ENCODE data around the gene PCDHA6.
"Not testable (repeated sequence)": the region's sequence is repeated elsewhere in the genome, so short reads cannot be mapped to it uniquely, and the experiment has no call there.

The PCDHA6 gene, protein sequence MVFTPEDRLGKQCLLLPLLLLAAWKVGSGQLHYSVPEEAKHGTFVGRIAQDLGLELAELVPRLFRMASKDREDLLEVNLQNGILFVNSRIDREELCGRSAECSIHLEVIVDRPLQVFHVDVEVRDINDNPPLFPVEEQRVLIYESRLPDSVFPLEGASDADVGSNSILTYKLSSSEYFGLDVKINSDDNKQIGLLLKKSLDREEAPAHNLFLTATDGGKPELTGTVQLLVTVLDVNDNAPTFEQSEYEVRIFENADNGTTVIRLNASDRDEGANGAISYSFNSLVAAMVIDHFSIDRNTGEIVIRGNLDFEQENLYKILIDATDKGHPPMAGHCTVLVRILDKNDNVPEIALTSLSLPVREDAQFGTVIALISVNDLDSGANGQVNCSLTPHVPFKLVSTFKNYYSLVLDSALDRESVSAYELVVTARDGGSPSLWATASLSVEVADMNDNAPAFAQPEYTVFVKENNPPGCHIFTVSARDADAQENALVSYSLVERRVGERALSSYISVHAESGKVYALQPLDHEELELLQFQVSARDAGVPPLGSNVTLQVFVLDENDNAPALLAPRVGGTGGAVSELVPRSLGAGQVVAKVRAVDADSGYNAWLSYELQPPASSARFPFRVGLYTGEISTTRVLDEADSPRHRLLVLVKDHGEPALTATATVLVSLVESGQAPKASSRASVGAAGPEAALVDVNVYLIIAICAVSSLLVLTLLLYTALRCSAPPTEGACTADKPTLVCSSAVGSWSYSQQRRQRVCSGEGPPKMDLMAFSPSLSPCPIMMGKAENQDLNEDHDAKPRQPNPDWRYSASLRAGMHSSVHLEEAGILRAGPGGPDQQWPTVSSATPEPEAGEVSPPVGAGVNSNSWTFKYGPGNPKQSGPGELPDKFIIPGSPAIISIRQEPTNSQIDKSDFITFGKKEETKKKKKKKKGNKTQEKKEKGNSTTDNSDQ

DNA sequence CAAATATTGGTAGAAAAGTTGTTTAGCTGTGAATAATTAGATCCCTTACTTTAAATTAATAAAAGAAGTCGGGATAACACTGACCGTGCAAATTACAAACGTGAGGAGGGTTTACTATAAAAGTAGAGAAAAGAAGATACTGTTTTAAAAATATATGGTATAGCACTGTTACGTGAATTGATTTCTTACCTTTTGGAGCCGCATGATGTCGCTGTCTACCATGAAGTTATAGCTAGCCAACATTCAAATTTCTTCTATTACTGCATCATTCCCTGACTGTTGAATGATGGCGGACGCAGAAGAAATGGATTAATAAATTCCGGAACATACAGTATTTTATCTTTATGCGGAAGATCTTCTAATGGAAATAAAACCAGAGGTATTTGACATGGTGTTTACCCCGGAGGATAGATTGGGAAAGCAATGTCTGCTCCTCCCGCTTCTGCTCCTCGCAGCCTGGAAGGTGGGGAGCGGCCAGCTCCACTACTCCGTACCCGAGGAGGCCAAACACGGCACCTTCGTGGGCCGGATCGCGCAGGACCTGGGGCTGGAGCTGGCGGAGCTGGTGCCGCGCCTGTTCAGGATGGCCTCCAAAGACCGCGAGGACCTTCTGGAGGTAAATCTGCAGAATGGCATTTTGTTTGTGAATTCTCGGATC is at the start of gene PCDHA6:
TSS of gene PCDHA6 (plus strand) at position 257 of the 658 bp plus-strand sequence. CDS start at position 389, 132 bp downstream.
- no peak for DNase-seq

DNA sequence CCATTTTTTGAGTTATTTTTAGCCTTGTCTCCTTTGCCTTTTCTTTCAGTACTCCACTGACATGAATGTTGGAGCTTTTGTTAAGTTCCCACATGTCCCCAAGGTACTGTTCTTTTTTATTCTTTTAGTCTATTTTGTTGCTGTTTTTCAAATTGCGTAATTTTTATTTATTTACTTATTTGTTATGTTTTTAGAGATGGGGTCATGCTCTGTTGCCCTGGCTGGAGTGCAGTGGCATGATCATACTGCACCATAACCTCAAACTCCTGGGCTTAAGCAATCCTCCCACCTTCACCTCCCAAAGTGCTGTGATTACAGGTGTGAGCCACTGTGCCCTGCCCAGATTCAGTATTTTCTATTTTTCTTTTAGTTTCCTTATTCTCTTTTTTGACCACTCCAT is 47.2 kb upstream of the PCDHA6 start:
- DNase-seq, result no peak

DNA sequence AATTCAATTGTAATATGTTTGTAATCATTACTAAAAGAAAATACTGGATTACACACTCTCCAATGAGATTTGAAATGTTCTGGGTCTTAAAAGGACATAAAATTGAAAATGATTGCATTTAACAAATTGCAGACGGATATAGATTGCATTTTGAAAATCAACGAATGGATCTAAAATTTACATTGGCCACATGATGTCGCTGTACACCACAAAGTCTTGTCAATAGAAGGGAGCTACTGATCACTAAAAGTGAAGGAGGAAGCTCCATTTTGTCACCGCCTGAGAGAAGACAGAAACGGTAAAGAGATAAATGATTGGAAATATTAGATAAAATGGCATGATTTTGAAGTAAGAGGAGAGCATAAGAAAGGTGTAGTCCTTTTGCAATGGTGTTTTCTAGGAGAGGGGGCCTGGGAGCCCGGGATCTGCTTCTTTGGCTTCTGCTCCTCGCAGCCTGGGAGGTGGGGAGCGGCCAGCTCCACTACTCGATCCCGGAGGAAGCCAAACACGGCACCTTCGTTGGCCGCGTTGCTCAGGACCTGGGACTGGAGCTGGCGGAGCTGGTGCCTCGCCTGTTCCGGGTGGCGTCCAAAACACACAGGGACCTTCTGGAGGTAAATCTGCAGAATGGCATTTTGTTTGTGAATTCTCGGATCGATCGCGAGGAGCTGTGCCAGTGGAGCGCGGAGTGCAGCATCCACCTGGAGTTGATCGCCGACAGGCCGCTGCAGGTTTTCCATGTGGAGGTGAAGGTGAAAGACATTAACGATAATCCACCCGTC is 41.7 kb upstream of the PCDHA6 start, which contains the start of gene PCDHA1:
TSS of gene PCDHA1 (plus strand) at position 236 of the 782 bp plus-strand sequence.
- no peak for DNase-seq

DNA sequence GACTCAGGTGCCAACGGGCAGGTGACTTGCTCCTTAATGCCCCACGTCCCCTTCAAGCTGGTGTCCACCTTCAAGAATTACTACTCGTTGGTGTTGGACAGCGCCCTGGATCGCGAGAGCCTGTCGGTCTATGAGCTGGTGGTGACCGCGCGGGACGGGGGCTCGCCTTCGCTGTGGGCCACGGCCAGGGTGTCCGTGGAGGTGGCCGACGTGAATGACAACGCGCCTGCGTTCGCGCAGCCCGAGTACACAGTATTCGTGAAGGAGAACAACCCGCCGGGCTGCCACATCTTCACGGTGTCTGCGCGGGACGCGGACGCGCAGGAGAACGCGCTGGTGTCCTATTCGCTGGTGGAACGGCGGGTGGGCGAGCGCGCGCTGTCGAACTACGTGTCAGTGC is 40.3 kb upstream of the PCDHA6 start:
- not testable (repeated sequence) for DNase-seq

DNA sequence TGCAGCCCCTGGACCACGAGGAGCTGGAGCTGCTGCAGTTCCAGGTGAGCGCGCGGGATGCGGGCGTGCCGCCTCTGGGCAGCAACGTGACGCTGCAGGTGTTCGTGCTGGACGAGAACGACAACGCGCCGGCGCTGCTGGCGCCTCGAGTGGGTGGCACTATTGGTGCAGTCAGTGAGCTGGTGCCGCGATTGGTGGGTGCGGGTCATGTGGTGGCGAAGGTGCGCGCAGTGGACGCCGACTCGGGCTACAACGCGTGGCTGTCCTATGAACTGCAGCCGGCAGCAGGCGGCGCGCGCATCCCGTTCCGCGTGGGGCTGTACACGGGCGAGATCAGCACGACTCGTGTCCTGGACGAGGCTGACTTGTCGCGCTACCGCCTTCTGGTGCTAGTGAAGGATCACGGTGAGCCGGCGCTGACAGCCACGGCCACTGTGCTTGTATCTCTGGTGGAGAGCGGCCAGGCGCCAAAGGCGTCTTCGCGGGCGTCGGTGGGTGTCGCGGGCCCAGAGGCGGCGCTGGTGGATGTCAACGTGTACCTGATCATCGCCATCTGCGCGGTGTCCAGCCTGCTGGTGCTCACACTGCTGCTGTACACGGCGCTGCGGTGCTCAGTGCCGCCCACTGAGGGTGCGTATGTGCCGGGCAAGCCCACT is 39.8 kb upstream of the PCDHA6 start:
- not testable (repeated sequence) for DNase-seq

DNA sequence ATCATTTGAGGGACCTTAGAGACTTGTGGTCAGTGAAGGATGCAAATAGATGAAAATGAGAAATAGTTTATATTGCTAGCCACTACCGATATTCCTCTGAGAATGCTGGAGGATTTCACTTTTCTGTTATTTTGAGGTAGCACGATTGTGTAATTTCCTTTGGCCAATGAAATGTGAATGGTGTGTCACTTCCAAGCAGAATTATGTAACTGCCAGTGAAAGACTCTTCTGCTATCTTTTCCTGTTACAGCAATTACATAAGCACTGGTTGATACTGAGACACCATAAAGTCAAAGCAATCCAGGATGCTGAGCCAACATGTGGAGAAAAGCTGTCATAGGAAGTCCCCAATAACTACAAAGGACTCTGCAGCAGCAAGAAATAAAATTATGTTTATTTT is 36.7 kb upstream of the PCDHA6 start:
- DNase-seq, result no peak

DNA sequence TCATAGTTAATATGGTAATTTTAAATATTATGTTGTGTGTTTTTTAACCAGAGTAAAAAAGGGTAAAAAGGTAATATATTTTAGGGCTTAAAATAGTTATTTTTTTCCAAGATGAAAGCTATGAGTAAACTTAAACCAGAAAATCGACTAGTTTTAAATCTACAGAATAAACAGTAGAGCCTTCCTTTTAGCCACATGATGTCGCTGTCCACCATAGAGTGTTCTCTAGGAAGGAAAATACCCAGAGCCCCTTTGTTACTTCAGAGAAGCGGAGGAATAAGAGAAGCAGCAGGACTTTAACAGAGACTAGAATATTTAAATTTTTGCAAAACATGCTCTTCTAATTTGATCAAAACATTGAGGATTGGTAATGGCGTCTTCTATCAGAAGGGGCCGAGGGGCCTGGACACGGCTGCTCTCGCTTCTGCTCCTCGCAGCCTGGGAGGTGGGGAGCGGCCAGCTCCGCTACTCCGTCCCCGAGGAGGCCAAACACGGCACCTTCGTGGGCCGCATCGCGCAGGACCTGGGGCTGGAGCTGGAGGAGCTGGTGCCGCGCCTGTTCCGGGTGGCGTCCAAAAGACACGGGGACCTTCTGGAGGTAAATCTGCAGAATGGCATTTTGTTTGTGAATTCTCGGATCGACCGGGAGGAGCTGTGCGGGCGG is 33.0 kb upstream of the PCDHA6 start, which contains the start of gene PCDHA2:
TSS of gene PCDHA2 (plus strand) at position 258 of the 664 bp plus-strand sequence.
- no peak for DNase-seq

DNA sequence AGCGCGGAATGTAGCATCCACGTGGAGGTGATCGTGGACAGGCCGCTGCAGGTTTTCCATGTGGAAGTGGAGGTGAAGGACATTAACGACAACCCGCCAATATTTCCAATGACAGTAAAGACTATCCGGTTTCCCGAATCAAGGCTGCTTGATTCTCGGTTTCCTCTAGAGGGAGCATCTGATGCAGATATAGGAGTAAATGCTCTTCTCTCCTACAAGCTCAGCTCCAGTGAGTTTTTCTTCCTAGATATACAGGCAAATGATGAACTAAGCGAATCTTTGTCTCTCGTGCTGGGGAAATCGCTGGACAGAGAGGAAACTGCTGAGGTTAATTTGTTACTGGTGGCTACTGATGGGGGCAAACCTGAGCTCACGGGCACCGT is 32.5 kb upstream of the PCDHA6 start:
- DNase-seq, result no peak

DNA sequence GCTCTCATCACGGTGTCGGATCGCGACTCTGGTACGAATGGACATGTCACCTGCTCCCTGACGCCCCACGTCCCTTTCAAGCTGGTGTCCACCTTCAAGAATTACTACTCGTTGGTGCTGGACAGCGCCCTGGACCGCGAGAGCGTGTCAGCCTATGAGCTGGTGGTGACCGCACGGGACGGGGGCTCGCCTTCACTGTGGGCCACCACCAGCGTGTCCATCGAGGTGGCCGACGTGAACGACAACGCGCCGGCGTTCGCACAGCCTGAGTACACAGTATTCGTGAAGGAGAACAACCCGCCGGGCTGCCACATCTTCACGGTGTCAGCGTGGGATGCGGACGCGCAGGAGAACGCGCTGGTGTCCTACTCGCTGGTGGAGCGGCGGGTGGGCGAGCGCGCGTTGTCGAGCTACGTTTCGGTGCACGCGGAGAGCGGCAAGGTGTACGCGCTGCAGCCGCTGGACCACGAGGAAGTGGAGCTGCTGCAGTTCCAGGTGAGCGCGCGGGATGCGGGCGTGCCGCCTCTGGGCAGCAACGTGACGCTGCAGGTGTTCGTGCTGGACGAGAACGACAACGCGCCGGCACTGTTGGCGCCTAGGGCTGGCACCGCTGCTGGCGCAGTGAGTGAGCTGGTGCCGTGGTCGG is 31.6 kb upstream of the PCDHA6 start:
- DNase-seq, result not testable (repeated sequence)

DNA sequence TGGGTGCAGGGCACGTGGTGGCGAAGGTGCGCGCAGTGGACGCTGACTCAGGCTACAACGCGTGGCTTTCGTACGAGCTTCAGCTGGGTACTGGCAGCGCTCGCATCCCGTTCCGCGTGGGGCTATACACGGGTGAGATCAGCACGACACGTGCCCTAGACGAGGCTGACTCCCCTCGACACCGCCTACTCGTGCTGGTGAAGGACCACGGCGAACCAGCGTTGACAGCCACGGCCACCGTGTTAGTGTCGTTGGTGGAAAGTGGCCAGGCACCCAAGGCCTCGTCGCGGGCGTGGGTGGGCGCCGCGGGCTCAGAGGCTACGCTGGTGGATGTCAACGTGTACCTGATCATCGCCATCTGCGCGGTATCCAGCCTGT is 31.1 kb upstream of the PCDHA6 start:
- DNase-seq, result no peak

DNA sequence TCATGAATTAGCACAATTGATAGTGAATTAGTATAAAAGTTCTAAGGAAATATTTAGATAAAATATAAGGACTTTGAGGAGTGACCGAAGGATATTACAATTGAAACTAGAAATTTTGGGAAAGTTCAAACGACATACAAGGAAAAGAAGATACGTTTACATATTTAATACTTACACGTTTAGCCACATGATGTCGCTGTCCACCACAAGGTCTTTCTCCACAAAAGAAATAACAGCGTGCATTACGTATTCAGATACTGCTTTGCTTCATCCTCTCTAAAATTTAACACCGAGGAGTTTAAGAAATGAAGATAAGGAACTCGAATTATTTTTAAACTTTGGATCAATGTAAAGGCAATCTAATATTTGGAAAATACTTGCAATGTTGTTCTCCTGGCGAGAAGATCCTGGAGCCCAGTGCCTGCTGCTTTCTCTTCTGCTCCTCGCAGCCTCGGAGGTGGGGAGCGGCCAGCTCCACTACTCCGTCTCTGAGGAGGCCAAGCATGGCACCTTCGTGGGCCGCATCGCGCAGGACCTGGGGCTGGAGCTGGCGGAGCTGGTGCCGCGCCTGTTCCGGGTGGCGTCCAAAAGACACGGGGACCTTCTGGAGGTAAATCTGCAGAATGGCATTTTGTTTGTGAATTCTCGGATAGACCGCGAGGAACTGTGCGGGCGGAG is 26.8 kb upstream of the PCDHA6 start, which contains the start of gene PCDHA3:
TSS of gene PCDHA3 (plus strand) at position 242 of the 678 bp plus-strand sequence.
- no peak for DNase-seq

DNA sequence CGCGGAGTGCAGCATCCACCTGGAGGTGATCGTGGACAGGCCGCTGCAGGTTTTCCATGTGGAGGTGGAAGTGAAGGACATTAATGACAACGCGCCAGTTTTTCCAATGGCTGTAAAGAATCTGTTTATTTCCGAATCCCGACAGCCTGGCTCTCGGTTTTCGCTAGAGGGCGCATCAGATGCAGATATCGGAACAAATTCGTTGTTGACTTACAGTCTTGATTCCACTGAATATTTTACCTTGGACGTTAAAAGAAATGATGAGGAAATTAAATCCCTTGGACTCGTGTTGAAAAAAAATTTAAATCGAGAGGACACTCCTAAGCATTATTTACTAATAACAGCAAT is 26.3 kb upstream of the PCDHA6 start:
- no peak for DNase-seq

DNA sequence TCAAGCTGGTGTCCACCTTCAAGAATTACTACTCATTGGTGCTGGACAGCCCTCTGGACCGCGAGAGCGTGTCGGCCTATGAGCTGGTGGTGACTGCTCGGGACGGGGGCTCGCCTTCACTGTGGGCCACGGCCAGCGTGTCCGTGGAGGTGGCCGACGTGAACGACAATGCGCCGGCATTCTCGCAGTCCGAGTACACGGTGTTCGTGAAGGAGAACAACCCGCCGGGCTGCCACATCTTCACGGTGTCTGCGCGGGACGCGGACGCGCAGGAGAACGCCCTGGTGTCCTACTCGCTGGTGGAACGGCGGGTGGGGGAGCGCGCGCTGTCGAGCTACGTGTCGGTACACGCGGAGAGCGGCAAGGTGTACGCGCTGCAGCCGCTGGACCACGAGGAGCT is 25.4 kb upstream of the PCDHA6 start:
- DNase-seq, result not testable (repeated sequence)

DNA sequence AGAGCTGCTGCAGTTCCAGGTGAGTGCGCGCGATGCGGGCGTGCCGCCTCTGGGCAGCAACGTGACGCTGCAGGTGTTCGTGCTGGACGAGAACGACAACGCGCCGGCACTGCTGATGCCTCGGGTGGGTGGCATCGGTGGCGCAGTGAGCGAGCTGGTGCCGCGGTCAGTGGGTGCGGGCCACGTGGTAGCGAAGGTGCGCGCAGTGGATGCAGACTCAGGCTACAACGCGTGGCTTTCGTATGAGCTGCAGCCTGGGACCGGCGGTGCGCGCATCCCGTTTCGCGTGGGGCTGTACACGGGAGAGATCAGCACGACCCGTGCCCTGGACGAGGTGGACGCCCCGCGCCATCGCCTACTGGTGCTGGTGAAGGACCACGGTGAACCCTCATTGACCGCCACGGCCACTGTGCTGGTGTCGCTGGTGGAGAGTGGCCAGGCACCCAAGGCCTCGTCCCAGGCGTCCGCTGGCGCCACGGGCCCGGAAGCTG is 24.9 kb upstream of the PCDHA6 start:
- DNase-seq, result no peak

DNA sequence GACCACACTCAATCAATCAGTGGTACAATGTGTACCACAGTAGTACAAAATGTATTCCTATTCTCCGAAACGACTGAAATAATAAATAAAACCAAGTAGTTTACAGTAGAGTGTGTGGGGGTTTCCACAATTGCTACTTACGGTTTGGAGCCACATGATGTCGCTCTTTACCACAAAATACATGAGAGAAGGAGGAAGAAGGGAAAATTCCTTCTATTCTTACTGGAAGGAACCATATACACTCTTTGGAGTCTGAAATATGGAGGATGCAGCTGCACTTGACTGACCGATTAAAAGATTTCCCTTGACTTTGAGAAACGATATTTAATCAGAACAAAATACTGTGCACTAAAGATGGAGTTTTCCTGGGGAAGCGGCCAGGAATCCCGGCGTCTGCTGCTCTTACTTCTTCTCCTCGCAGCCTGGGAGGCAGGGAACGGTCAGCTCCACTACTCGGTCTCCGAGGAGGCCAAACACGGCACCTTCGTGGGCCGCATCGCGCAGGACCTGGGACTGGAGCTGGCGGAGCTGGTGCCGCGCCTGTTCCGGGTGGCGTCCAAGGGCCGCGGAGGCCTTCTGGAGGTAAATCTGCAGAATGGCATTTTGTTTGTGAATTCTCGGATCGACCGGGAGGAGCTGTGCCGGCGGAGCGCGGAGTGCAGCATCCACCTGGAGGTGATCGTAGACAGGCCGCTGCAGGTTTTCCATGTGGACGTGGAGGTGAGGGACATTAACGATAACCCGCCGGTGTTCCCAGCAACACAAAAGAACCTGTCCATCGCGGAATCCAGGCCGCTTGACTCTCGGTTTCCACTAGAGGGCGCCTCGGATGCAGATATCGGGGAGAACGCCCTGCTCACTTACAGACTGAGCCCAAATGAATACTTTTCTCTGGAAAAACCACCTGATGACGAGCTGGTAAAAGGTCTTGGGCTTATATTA is 20.7 kb upstream of the PCDHA6 start, which contains the start of gene PCDHA4:
TSS of gene PCDHA4 (plus strand) at position 235 of the 942 bp plus-strand sequence.
- DNase-seq, result no peak

DNA sequence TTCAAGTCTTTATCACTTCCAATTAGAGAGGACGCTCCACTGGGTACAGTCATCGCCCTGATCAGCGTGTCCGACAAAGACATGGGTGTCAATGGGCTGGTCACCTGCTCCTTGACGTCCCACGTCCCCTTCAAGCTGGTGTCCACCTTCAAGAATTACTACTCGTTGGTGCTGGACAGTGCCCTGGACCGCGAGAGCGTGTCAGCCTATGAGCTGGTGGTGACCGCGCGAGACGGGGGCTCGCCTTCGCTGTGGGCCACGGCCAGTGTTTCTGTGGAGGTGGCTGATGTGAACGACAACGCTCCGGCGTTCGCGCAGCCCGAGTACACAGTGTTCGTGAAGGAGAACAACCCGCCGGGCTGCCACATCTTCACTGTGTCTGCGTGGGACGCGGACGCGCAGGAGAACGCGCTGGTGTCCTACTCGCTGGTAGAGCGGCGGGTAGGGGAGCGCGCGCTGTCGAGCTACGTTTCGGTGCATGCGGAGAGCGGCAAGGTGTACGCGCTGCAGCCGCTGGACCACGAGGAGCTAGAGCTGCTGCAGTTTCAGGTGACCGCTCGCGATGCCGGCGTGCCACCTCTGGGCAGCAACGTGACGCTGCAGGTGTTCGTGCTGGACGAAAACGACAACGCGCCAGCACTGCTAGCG is 19.4 kb upstream of the PCDHA6 start:
- DNase-seq, result not testable (repeated sequence)

DNA sequence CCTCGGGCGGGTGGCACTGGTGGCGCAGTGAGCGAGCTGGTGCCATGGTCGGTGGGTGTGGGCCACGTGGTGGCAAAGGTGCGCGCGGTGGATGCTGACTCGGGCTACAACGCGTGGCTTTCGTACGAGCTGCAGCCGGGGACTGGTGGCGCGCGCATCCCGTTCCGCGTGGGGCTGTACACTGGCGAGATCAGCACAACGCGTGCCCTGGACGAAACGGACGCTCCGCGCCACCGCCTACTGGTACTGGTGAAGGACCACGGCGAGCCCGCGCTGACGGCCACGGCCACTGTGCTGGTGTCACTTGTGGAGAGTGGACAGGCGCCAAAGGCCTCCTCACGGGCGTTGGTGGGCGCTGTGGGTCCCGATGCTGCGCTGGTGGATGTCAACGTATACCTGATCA is 18.9 kb upstream of the PCDHA6 start:
- no peak for DNase-seq
